GM12874 (cell line): ENCODE measurements around the gene ACTRT3.

Experiments
- CTCF ChIP-seq: IDR thresholded peaks from 2 replicates; pipeline ENCODE4 v1.5.1; 2011; ENCODE audit warnings: low read depth, mild to moderate bottlenecking, control low read depth, low read length, moderate library complexity; ENCODE audit not compliant: insufficient read depth

The ACTRT3 gene

GRCh38 chr3:169811631-169812331, 42.4 kb upstream of the ACTRT3 start:
- TF ChIP-seq CTCF, result no peak

GRCh38 chr3:169809230-169809795, 40.0 kb upstream of the ACTRT3 start:
- TF ChIP-seq CTCF, result no peak

GRCh38 chr3:169804681-169805080, 35.3 kb upstream of the ACTRT3 start:
- no peak for TF ChIP-seq CTCF

- TF ChIP-seq CTCF, result no peak
Observed at GRCh38 chr3:169792359-169792758, 23.0 kb upstream of the ACTRT3 start.

GRCh38 chr3:169790687-169791429, 21.5 kb upstream of the ACTRT3 start:
- no peak for TF ChIP-seq CTCF

GRCh38 chr3:169790219-169790618, 20.9 kb upstream of the ACTRT3 start:
- no peak for TF ChIP-seq CTCF

GRCh38 chr3:169787791-169788190, 18.4 kb upstream of the ACTRT3 start:
- no peak for TF ChIP-seq CTCF
